Activated T-cell treated with anti-CD3 and anti-CD28 coated beads, Interleukin-2, amount 50 U/mL, for 4 hours (primary cell): ENCODE data around the gene KCNJ18. TPM values are rescaled to one million over a fixed set of nuclear protein-coding genes. Genes with fewer than 3 reads are reported as not detected.
A peak's percentile ranks its signal among the peaks of the same experiment; 100 is the strongest.
"Not testable (repeated sequence)": the region's sequence is repeated elsewhere in the genome, so short reads cannot be mapped to it uniquely, and the experiment has no call there.

Experiments
- ATAC-seq, 2 donors: fragments of 200-7000 bp; cut with Tn5 transposase; one replicate each; pipeline ENCODE4 v1.10.0; 2021
- DNase-seq: peaks from one replicate; pipeline ENCODE4 v3.0.0-alpha.2; 2020
- H3K27me3 Mint-ChIP-seq: one replicate; pipeline ENCODE4 v1.8.0; 2021; ENCODE audit warnings: low read depth, mixed read lengths
- H3K36me3 Mint-ChIP-seq: one replicate; pipeline ENCODE4 v1.8.0; 2022; ENCODE audit warnings: mixed read lengths; ENCODE audit not compliant: insufficient read depth
- H3K4me1 Mint-ChIP-seq: one replicate; pipeline ENCODE4 v1.8.0; 2021; ENCODE audit warnings: low read depth, mixed read lengths
- H3K4me3 Mint-ChIP-seq: one replicate; pipeline ENCODE4 v1.8.0; 2021; ENCODE audit warnings: mild to moderate bottlenecking, moderate library complexity, mixed read lengths
- H3K9me3 Mint-ChIP-seq: one replicate; pipeline ENCODE4 v1.8.0; 2021; ENCODE audit warnings: mixed read lengths
- total RNA-seq, 3 donors: library from RNA; stranded (reverse); gene quantifications; one replicate each; pipeline ENCODE4 v1.2.1, GENCODE V29; 2021

KCNJ18 gene
- total RNA-seq, 3 donors from 2014 or later, result not detected

DNA sequence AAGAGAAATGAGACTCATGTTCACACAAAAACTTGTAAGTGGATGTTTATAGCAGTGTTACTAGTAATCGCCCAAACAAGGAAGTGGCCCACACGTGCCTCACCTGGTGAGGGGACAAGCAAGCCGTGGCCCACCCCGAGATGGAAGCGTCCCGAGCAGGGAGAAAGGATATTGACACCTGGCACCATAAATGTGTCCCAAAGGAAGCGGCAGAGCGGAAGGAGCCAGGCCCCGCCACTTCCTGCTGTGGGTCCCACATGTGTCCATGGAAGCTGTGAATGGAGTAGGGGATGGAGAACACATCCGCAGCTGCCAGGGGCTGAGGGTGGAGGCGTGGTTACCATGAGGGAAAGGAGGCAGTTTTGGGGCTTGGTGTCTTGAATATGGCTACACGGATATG lies 18.9 kb downstream of the KCNJ18 start:
- no peaks in the 10 kb centered on the region for H3K4me1 Mint-ChIP-seq
- H3K27me3 Mint-ChIP-seq, result no peaks in the 10 kb centered on the region
- ATAC-seq (no peak), DNase-seq (no peak)
- no peaks in the 10 kb centered on the region for H3K9me3 Mint-ChIP-seq
- no peaks in the 10 kb centered on the region for H3K36me3 Mint-ChIP-seq
- H3K4me3 Mint-ChIP-seq, result no peak overlapping the region

DNA sequence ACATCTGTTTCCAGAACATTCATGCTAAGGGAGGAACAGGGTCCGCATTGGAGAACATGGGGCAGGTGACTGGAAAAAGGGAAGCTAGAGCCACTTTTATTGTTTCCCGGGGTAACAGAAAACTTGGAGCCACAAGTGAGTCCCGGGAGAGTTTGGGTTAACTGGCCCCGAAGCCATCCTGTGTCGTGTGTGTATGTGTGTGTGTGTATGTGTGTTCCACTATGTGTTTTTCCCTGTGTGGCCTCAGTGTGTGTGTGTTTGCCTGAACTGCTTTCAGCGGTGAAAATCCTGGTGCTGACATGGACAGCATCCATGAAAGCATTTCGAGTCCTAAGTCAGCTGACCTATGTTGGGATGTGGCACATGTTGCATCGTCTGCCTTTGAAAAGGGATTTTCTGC lies 20.7 kb downstream of the KCNJ18 start:
- not testable (repeated sequence) for ATAC-seq, H3K27me3 Mint-ChIP-seq, H3K9me3 Mint-ChIP-seq, DNase-seq, H3K36me3 Mint-ChIP-seq, H3K4me1 Mint-ChIP-seq, H3K4me3 Mint-ChIP-seq

DNA sequence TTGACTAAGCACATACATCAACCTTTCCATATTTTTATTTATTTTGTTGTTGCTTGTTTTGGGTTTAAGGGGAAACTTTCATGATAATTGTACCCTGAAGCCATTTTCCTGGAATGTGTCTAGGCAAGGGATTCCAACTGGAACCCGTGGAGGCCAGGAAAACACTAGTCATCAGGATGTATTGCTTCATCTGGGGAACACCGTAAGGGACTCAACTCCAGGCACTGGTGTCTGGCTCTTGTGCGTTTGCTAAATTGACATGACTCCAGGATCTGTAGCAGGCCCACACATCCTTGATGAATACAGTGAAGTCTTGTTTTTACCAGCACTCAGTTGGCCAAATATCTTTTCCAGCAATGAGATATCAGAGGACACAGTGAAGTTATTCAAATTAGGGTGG lies 21.3 kb downstream of the KCNJ18 start:
- not testable (repeated sequence) for H3K4me3 Mint-ChIP-seq, H3K9me3 Mint-ChIP-seq, ATAC-seq, H3K36me3 Mint-ChIP-seq, H3K4me1 Mint-ChIP-seq, H3K27me3 Mint-ChIP-seq, DNase-seq

DNA sequence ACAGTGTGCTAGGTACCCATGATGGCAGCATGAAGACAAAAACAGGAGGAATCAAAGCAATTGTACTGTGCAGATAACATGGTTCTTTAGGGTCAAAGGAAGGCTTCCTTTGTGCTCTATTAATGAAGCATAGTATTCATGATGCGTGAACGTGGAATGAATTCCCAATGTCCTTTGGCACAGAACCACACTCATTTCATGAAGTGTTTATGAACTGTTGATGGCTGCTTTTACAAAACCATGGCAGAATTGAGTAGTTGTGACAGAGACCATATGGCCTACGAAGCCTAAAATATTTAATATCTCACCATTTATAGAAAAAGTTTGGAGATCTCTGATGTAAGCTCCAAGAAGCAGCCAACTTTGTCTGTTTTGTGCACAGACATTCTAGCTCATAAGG lies 22.4 kb downstream of the KCNJ18 start:
- ATAC-seq, H3K36me3 Mint-ChIP-seq, H3K9me3 Mint-ChIP-seq, DNase-seq, H3K27me3 Mint-ChIP-seq, H3K4me3 Mint-ChIP-seq, H3K4me1 Mint-ChIP-seq: not testable (repeated sequence)

DNA sequence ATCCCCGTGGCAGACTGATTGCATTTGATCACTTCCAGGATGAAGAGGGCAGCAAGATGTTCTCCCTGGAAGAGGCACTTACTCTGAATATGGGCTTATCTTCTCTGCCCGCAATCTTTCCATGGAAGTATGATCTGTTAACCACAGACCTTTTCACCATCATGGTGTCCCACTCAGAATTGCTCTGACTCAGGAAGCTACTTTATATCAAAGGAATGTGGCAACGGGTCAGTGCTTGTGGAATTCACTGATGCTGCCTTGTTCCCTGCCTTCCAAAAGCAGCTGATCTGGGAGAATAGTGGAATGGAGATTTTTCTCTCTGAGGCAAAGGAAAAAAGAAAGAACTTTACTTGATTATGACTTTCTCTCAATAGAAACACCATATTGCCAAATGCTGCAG lies 23.6 kb downstream of the KCNJ18 start:
- DNase-seq, H3K9me3 Mint-ChIP-seq, ATAC-seq, H3K36me3 Mint-ChIP-seq, H3K27me3 Mint-ChIP-seq, H3K4me1 Mint-ChIP-seq, H3K4me3 Mint-ChIP-seq: not testable (repeated sequence)

DNA sequence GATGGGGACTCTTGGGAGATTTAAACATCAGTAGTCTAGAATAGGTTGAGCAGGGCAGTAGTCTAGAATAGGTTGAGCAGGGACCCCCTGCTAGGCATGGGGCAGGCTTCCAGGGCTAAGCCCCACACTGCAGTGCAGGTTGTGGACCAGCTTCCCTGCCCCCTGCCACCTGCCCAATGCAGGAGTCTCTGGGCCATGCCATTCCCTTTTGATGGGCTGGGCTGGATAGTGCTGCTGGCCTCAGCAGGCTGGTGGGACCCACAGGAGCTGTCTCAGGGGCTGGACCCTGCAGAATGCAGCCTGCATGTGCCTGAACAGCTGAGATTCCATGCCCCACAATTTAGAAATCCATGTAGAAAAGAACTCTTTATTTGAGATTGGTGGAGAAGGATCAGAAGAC lies 26.6 kb downstream of the KCNJ18 start:
- not testable (repeated sequence) for H3K36me3 Mint-ChIP-seq, H3K27me3 Mint-ChIP-seq, H3K4me1 Mint-ChIP-seq, DNase-seq, H3K9me3 Mint-ChIP-seq, H3K4me3 Mint-ChIP-seq, ATAC-seq

DNA sequence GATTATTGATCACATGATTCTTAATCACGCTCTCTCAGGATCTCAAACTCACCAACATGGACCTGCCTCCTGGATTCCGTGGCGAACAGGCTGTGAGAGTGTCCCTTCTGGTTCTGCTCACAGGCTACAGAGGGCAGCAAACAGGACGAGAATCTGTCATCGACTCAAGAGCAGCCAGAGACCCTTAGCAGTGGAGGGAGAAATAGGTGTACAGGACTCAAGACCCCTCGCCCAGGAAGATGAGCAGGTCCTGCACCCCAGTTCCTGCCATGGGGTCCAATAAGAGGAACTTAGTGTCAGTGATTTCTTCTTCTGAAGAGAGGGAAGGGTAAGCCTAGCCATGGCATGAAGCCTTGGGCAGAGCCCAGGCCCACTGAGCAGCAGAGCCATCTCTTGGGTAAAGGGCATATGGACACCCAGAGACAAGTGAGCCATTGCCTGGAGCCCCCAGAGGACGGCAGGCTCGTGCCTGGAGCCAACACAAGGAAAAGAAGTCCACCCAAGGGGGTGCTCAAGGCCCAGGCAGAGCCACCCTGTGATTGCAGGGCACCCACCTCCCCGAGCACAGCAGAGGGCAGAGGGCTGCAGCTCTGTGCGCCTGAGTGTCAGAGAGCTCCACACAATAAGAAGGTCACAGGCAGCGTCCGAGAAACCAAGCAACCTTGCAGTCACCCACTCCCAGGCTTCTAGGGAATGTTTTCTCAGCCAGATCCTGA lies 27.3 kb downstream of the KCNJ18 start:
- not testable (repeated sequence) for ATAC-seq, H3K9me3 Mint-ChIP-seq, H3K4me1 Mint-ChIP-seq, H3K36me3 Mint-ChIP-seq, H3K4me3 Mint-ChIP-seq, DNase-seq, H3K27me3 Mint-ChIP-seq

DNA sequence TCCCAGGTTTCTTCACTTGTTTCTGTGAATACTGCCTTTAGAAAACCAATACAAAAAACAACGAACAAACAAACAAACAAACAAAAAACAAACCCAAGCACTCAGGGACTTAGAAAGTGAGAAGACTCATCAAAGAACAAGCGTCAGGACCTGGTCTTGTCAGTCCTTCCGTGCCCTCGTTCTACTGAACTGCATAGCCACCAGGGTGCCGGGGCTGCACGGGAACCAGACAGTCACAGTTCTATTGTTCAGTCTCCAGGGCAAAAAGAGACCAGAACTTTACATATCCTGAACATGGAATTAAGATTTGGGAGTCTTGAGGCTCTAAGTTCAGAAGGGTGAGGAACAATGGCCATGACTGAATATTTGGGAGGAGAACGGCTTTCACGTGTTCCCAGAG lies 28.2 kb downstream of the KCNJ18 start:
- H3K4me1 Mint-ChIP-seq, DNase-seq, H3K4me3 Mint-ChIP-seq, H3K9me3 Mint-ChIP-seq, ATAC-seq, H3K27me3 Mint-ChIP-seq, H3K36me3 Mint-ChIP-seq: not testable (repeated sequence)

DNA sequence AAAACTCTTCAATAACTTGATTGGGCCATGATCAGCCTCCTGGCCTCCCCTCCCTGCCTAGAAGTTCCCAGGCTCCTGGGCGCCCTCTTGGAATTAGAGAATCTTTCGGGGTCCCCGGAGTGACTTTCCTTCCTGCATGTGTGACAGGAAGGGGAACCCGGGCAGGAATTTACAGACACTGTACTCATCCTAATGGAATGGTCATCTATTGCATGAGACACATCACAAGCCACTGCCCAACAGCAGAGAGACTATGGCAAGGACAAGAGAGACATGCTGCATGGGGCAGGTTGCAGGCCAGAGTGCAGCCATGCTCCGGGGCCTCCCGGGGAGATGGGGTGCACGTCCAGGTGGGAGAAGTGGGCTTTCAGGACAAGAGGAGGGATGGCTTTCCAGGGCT lies 29.9 kb downstream of the KCNJ18 start:
- H3K27me3 Mint-ChIP-seq, H3K4me3 Mint-ChIP-seq, H3K9me3 Mint-ChIP-seq, H3K36me3 Mint-ChIP-seq, H3K4me1 Mint-ChIP-seq, DNase-seq, ATAC-seq: not testable (repeated sequence)

DNA sequence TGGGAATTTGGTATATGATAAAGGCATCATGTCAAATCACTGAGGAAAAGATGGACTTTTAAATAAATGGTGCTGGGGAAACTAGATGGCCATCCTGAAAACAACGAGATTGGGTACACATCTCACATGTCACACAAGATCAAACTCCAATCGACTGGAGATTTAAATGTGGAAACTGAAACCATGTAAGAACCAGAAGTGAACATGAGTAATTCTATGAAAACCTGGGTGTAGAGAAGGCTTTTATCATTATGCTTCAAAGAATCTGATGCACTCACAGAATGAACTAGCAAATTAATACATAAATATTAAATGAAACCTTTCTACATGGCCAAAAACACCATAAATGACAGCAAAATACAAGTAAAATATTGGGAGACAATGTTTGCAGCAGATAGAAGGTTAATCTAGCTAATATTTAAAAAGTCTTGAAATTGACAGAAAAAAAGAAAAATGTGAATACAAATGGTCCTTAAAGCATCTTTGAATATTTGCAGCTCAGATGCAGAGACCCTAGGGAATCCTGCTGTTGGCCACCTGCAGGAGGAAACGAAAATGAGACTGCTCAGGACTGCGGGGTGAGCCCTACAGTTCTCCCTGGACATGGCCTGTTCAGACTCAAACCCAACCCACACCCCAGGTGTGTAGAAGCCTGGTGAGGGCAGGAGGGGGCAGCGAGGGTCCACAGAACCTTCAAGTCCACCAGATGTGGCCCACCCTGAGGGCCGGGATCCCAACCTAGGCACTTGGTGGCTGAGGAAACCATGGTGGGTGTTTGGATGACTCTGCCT lies 32.1 kb downstream of the KCNJ18 start:
- ATAC-seq, result peak; percentile 48 to 76
- H3K9me3 Mint-ChIP-seq, H3K4me3 Mint-ChIP-seq, H3K27me3 Mint-ChIP-seq, H3K4me1 Mint-ChIP-seq, H3K36me3 Mint-ChIP-seq, DNase-seq: not testable (repeated sequence)

DNA sequence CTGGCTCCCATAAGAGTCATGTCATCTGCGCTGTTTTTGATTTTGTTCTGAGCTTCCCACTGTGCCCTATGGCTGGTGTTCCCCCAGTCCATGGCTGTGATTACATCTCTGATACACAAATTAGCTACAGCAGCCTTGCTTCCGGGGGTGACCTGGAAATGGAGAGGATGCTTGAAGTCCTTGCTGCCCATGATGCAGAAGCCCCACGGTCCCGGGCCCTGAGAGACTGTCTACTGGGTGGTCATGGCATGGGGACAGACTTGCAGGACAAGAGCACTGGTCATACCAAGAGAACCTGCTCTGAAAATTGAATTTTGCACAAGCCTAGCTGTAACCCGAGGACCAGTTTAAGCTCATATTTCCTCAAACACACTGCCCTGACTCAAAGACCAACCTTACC lies 38.8 kb downstream of the KCNJ18 start:
- H3K27me3 Mint-ChIP-seq, H3K9me3 Mint-ChIP-seq, ATAC-seq, H3K4me1 Mint-ChIP-seq, H3K4me3 Mint-ChIP-seq, H3K36me3 Mint-ChIP-seq, DNase-seq: not testable (repeated sequence)

DNA sequence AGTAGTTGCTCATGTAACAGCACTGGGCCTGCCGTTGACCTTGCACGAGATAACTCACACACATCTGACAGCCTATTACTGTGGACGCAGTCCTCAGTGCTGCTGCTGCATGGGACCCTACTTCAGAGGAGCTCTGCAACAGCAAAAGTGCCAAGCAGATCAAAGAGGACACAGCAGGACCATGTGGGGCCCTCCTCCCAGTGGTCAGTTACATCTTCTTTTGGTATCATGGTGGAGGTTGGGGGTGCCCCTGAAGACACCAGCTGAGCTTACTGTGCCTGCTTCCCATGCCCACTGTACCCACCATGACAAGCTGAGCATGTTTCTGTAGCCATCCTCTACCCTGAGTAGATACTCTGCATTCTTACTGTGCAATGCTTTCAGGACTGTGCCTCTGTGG lies 41.6 kb downstream of the KCNJ18 start:
- not testable (repeated sequence) for DNase-seq, H3K9me3 Mint-ChIP-seq, ATAC-seq, H3K4me1 Mint-ChIP-seq, H3K27me3 Mint-ChIP-seq, H3K4me3 Mint-ChIP-seq, H3K36me3 Mint-ChIP-seq

DNA sequence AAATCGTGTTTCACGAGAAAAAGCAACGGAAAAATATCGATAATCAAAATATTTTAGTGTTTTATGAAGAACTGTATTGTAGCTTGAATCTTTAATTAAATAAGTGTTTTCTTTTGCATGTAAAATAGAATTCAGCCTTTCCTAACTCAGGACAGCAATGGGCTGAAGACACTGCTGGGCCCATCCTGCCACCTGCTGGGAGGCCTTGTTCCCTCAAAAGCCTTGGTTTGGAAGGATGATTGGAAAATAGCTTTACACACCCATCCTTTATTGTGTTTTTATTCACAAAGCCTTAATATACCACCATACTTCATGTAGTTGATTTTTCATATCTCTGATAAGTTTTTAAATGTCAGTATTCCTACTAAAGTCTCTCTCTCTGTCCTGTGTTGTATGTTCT lies 43.5 kb downstream of the KCNJ18 start:
- H3K36me3 Mint-ChIP-seq, H3K4me1 Mint-ChIP-seq, ATAC-seq, H3K9me3 Mint-ChIP-seq, H3K27me3 Mint-ChIP-seq, DNase-seq, H3K4me3 Mint-ChIP-seq: not testable (repeated sequence)

DNA sequence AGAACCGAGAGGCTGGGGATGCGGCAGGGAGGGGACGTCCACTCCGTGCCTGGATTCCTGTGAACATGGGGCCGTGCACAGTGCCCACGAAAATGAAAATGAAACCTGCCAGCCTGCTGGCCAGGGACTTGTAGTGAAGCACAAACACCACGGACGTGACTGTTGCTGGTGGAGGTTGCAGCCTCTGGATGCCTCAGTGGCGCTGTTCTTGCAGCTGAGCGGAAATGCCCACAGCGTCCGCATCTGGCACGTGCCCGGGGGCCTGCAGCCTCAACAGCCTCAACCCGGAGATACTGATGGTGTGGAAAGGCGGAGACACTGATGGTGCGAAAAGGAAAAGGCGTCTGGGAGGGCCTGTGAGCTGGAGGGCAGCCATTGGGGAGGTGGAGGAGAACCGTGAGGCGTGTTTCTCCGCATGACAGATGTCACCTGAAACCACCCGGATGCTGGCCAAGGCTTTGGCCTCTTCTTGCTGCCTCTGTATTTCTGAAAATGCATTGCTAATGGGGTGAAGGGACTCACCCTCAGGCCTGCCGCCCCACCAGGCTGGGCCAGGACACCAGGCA lies 44.8 kb downstream of the KCNJ18 start:
- not testable (repeated sequence) for H3K27me3 Mint-ChIP-seq, H3K36me3 Mint-ChIP-seq, H3K4me3 Mint-ChIP-seq, H3K4me1 Mint-ChIP-seq, DNase-seq, ATAC-seq, H3K9me3 Mint-ChIP-seq

DNA sequence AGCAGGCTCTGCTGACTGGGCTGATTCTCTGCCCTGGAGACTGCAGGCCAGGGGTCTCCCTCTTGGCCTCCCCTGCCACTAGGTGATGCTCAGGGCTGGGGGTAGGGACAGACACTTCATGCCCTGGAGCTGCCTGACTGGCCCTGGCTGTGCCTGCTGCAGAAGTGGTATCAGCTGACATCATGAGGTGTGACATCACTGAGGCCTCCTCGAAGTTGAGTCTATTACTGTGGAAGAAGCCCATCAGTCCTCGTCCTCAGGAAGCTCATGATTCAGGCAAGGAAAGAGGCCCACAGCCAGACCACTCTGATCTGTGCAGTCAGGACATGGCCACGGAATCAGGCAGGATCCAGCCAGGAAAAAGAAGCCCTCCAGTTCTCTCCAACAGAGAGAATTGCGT lies 45.9 kb downstream of the KCNJ18 start:
- H3K4me1 Mint-ChIP-seq, H3K4me3 Mint-ChIP-seq, DNase-seq, H3K27me3 Mint-ChIP-seq, H3K9me3 Mint-ChIP-seq, ATAC-seq, H3K36me3 Mint-ChIP-seq: not testable (repeated sequence)
